Astrocyte of the cerebellum (primary cell): ENCODE results near the gene ZC3H18.

Source experiments
- DNase-seq: peaks from one replicate; pipeline ENCODE4 v3.0.0-alpha.2; 2011; ENCODE audit warnings: low read depth
- H3K4me3 ChIP-seq: 2 replicates; pipeline ENCODE4 v1.5.1; 2011; ENCODE audit warnings: mild to moderate bottlenecking, low read depth, low read length, moderate library complexity
- CTCF ChIP-seq: IDR thresholded peaks from 2 replicates; pipeline ENCODE4 v1.5.1; 2012; ENCODE audit warnings: low read length, low read depth, moderate library complexity, mild to moderate bottlenecking; ENCODE audit errors: missing control alignments
- in situ Hi-C: cut with HindIII; loops from 2 replicates; pipeline ENCODE4 v1.10.0; 2017; ENCODE audit warnings: low sequenced_read_pairs

The ZC3H18 gene

GRCh38 chr16:88630433-88630832, 60.2 kb downstream of the ZC3H18 start:
- no peak overlapping the region for H3K4me3 ChIP-seq
- in situ Hi-C loops = no loop called here
- no peak for TF ChIP-seq CTCF
- no peak for DNase-seq

- in situ Hi-C loops = no loop called here
- no peak overlapping the region for H3K4me3 ChIP-seq
- no peak for DNase-seq
- no peak for TF ChIP-seq CTCF
Observed at GRCh38 chr16:88630941-88631340, 60.7 kb downstream of the ZC3H18 start.

- TF ChIP-seq CTCF = no peak
- no peak for DNase-seq
- in situ Hi-C loops = no loop called here
- no peak overlapping the region for H3K4me3 ChIP-seq
Observed at GRCh38 chr16:88631384-88631783, 61.2 kb downstream of the ZC3H18 start.

- no peak for TF ChIP-seq CTCF
- no peak overlapping the region for H3K4me3 ChIP-seq
- DNase-seq = no peak
- in situ Hi-C loops = no loop called here
Observed at GRCh38 chr16:88631920-88632586, 61.9 kb downstream of the ZC3H18 start.

- DNase-seq = no peak
- TF ChIP-seq CTCF = no peak
- in situ Hi-C loops = no loop called here
- H3K4me3 ChIP-seq = no peak overlapping the region
Observed at GRCh38 chr16:88632587-88632930, 62.4 kb downstream of the ZC3H18 start.

GRCh38 chr16:88633684-88634140, 63.5 kb downstream of the ZC3H18 start:
- in situ Hi-C loops = no loop called here
- no peak for DNase-seq
- TF ChIP-seq CTCF = peak; percentile 12
- no peak overlapping the region for H3K4me3 ChIP-seq
